GM21825 (cell line): Measurements from ENCODE around the gene FOXR1.

Source experiments
- ATAC-seq: cut with Tn5 transposase; IDR thresholded peaks from one replicate; pipeline ENCODE4 v1.9.1; 2021; ENCODE audit warnings: mild to moderate bottlenecking, moderate library complexity; ENCODE audit not compliant: unreplicated experiment

FOXR1 gene, protein sequence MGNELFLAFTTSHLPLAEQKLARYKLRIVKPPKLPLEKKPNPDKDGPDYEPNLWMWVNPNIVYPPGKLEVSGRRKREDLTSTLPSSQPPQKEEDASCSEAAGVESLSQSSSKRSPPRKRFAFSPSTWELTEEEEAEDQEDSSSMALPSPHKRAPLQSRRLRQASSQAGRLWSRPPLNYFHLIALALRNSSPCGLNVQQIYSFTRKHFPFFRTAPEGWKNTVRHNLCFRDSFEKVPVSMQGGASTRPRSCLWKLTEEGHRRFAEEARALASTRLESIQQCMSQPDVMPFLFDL

DNA sequence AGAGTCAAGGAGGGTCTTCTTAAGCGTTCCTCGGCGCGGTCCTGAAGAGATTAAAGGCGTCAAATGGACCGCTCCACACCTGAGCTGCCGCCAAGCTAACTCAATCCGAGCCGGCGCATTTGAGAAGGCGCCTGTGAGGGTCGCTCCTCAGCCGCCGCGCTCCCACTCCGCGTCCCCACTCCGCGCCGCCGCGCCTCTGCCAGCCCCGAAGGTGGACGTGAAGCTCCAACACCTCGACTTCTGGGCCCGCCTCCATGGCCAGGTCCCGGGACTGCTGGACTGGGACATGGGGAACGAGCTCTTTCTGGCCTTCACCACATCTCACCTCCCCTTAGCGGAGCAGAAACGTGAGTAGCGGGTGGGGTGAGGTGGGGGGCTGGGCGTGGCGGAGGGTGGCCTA, at the start of gene FOXR1:
TSS of gene FOXR1 (plus strand) at position 116 of the 400 bp plus-strand sequence. CDS start at position 287, 171 bp downstream.
- no peak for ATAC-seq

DNA sequence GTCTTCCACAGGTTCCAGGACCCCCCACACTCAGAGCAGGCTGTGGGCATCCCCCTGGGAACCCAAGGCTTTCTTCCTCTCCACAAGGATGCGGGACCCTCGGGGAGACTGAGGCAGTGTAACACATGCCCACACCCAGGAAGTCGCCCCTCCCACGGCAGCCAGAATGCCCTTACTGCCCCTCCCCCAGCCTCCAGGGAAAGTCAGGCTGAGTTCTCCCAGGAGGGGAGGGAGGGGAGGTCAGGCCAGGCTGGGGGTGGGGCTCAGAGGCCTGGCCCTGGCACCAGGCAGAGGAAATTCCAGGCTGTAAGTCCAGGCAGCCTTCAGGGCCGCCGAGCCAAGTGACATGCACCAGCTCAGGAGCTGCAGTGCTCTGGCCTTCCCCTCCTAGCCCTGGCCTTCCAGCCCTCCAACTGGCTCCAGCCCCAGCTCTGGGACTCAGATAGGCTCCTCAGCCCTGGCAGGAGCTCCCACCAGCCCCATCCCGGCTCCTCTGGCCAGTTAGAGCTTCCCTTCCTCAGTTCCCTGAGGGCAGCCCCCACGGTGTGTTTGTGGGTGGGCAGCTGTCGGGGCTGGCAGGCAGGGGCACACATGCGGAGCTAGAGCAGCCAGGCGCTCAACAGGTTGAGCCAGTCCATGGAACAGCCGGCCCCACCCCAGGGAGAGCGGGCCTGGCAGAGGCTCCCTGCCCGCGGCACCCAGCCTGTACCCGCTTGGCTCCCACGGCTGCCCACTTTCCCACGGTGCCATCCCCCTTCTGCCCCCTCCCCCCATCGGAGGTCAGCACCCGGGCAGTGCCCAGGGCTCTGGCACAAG, 49.4 kb upstream of the FOXR1 start:
- no peak for ATAC-seq

DNA sequence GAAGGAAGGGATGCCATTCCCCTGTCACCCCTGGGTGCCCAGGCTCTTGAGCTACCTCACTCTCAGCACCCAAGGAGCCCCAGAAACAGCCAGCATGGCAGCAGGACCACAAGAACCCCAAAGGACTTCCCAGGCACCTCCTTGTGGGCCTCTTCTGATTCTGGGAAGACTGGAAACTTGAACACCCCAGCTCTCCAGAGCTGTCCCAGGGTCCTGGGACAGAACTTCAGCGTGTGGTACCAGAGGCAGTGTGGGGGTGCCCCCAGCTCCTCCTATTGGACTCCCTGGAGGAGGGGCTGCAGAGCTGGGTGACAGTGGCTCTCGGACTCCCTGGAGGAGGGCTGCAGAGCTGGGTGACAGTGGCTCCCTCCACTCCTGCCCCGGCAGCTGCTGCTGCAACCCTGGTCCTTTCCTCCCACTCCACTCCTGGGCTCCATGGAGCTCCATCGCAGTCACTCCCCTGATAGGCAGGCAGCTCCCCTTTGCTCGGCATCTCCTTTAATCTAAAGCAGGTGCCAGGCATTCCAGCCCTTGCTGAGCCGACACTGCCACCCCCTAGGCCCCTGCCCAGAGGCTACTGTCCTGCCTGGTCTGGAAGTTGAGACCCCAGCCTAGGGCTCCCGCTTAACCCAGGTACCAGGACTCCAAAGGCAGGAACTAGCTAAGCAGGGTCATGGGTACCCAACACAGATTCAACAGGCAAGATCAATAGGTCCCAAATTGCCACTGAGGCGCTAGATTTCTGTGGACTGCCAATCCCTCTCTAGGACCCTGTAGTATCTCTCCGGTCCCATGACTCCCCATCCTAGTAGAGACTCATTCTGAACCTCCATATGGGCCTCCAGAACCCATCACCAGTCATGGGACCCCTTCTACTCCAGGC, 48.6 kb upstream of the FOXR1 start:
- ATAC-seq, result no peak

DNA sequence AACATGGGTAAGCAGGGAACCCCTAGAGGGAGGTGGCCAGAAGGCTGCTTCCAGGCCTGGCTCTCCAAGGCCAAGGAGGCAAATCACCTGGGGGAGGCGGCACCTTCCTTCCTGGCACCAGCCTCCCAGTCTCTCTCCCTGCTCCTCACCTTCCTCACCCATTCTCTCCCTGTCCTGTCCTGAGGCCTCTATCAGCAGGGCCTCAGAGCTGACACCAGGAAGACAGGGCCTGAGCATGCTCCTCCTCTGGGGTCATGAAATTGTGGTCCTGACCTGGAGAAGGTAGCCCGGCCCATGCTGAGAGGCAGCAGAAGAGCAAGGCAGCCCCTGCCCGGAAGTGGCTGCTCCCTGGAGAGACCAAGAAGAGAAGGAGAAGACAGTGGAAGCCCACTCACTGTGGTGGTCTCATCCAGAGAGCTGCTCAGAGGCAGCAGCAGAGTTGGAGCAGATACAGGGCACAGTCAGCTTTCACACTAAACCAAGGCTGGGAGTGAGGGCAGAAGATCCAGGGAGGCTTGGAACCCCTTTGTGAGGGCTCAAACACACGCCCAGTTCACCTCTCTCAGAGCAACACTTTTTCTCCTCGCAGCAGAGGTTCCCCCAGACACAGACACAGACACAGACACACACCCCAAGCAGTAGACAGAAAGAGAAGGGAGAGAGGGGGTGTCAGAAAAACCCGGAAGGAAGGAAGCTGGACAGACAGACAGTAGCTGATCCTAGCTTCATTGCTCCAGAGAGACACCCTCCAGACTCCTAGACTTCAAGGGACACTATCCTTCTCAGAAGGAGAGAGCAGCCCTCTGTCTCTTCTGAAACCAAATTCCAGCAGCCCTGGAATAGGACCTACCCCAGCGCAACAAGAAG, 47.6 kb upstream of the FOXR1 start:
- ATAC-seq, result no peak

DNA sequence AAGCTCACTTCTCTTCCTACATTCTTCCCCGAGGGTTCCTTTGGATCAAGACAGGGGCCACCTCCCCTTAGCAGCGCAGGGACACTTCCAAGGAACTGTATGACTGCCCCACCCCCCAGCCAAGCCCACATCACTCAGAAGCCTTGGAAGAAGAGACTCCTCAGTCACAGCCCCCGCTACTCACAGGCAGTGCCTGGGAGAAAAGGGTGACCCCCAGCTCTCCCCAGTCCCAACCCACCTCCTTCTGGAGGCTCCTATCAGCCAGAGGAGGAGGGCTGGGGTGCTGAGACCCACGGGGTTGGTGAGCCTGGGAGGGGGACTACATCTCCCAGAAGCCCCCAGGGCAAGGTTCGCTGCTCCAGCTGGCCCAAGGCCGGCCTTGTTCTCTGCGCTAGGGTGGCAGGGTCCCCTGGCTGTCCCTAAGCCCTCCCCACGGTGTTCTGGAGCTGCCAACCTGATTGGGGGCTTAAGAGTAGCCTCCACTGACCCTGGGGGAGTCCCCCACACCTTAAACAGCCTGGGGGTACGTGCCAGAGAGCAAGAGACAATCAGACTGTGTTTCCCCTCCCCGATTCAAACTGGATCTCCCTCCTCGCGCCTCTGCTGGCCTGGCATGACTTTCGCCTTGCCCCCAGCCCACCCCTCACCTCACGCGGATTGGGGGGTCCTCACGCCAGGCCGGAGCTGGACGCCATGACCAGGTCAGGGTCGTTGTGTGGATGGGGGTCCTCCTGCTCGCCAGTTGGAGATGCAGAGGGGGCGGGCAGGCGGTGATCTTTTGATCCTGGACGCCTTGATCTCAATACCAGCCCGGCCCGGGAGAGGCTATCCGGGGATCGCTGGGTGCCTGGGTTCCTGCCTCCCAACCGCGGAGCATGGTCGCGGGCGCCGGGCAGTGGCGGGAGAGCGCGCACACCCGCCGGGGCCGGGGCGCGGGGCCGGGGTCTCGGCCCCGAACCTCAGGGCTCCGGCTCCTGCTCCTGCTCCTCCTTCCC, 46.7 kb upstream of the FOXR1 start:
- ATAC-seq, result no peak

DNA sequence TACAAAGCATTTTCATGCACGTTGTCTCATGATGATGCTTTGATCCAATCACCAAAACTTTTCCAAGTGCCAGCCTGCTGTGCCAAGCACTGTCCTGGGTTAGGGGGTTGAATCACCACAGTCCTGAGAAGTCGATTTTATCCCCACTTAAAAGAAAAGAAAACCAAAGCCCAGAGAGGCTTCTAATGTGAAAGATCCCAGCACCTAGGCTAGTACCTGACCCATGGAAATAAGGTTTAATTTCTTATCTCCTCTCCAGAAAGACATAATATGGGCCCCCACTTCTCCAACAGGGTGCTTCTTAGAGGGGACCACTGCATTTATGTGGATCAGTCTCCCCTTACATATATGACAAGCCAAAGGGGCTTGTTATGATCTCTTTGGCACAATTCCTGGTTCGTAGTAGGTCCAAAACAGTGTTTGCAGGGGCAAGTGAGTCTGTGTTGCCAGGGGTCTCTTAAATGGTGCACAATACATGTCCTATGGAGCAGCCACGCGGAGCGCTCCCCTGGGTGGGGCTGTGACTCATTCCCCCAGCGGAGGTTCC, 43.9 kb upstream of the FOXR1 start:
- ATAC-seq, result no peak

DNA sequence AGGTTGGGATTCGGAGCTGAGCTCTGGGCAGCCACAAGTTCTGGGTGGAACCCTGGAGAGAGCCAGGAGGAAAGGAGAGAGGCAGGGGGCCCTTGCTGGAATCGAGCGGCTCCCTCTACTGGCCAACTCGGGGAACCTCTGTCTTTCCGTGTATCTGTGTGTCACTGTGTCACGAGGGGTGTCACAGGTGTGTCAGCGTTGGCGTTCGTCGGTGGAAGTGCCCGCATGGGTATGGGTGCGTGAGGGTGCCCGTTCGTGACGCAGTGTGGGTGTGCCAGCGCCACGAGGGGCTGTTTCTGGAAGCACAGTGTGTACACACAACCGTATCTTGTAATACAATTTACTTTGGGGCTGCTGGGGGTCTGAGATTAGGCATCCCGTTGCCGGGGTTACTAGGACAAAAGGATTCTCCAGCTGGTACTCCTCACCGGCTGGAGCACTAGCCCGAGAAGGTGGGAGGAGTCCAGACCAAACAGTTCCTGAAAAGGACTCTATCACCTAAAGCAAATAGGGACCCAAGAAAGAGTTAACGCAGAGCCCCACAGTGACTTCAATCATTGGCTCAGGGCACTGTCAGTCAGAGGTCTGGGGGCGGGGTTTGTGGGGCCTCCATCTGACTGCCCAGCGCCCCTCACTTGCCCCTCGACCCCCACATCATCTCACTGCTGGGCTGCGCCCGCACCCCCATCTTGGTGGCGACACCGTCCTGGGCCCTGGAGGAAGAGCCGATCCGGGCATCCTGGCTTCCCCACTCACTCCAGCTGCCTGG, 43.3 kb upstream of the FOXR1 start:
- ATAC-seq, result peak; percentile 38

DNA sequence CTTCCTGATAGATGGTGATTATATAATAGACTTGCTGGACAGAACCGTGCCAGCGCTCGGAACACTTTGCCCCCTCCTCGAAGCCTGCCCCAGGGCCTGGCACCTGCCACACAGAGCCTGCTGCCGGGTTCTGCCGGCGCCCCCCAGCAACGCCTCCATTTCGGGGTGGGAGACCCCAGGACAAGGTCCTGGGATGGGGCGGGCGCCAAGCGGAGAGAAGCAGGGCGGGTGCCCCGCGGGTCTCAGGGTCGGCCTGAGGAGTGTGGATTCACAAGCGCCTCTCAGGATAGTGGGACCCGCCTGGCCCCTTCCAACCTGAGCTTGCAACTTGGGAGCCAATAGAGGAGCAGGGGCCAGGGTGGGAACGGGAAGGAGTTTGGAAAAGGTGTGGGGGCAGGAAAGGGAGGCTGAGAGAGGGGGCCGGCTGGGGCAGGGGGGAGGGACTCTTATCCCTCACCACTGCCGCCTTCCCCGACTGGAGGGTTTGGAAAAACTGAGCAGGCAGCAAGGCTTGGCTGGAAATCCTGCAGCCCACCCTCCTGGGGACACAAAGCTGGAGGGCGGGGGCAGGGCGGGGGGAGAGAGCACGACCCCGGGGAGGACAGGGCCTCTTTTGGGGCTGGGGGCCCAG, 42.6 kb upstream of the FOXR1 start:
- no peak for ATAC-seq

DNA sequence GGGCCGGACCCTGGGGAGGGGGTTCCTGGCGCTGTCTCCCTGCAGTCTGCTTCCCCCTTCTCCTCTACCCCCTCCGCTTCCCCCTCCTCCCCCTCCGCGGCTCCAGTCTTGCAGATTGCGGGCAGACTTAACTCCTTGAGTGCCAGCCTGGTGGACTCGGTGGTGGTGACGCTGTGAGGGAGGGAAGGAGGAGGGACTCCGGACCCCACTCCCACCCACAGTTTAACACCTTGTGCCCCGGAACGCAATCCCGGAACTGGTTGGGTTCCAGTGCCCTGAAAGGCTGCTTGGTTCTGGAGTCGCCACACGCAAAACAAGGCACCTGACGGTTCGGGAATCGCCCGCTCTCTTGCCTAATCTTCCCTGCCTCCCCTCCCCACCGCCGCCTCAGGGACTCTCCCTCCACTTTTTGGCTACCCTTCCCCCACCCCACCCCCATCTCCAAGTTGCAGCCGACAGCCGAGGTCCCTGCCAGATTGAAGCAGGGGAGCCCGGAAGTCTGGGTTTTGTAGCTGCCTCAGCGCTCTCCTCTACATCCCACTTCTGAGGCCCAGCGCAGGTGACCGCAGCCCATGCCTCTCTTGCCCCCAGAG, 42.0 kb upstream of the FOXR1 start:
- no peak for ATAC-seq

DNA sequence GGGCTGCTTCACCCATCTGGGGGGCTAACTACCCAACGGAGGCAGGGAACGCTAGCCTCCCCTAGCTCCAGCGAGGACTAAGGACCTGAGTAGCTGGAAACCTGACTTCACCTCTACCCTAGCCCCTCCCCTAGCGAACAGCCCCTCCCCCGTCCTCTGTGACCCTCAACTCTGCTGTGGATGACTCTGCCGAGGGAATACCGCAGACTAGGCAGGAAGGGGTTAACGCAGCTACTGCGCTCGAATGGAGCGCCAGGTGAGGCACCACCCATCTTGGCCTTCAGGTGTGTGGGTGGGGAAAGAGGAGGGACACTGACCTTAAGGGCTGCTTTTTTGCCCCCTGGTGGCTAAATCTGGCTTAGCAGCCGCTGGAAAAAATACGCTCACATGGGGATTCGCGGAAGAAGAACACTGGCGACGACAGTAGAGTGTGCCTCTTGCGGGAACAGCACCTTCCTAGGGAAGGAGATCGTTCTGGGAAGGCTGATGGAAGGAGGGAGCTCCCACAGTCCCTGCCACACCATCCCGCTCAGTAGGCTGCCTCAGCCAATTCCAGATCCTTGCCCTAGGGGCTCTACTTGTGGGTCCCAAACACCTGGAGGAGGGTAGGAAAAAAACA, 41.4 kb upstream of the FOXR1 start:
- no peak for ATAC-seq

DNA sequence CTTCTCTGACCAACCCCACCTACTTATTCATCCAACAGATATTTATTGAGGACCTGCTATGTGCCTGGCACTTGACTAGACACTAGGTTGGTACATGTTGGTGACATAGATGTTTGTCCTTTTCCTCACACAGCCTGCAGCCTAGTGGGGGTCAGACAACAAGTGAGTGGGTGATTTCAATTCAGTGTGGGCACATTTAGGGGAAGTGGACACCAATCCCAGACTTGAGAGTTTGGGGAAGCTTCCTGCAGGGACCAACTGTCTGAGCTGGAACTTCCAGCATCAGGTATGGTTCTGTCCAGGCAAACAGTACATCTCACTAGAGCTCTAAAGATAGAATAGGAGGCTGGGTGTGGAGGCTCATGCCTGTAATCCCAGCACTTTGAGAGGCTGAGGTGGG, 40.0 kb upstream of the FOXR1 start:
- no peak for ATAC-seq

DNA sequence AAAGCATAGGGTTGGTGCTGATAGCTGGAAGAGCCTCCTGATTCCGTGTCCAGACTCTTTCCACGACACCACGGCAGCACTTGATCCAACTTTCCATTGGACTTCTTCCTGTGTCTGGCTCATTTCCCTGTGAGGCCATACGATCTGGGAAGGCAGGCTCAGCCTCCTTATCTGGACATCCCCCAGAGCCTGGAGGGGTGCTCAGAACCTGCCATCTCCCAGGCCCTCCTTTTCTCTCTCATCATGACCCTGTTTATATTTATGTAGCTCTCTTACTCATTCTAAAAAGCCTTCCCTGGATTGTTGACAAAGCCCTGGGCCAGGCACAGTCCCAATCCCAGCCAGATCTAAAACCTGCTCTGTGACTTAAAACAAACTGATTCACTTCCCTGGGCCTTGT, 38.1 kb upstream of the FOXR1 start:
- no peak for ATAC-seq

DNA sequence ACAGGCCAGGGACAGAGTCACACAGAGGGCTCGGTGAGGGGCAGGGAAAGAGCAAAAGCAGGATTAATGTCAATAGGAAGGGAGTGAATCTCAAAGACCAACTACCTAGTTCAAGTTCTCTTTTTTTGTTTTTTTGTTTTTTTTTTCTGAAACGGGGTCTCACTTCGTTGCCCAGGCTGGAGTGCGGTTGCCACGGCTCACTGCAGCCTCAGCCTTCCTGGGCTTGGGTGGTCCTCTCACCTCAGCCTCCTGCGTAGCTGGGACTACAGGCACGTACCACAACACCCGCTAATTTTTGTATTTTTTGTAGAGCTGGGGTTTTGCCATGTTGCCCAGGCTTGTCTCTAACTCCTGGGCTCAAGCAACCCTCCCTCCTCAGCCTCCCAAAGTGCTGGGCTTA, 36.2 kb upstream of the FOXR1 start:
- no peak for ATAC-seq

DNA sequence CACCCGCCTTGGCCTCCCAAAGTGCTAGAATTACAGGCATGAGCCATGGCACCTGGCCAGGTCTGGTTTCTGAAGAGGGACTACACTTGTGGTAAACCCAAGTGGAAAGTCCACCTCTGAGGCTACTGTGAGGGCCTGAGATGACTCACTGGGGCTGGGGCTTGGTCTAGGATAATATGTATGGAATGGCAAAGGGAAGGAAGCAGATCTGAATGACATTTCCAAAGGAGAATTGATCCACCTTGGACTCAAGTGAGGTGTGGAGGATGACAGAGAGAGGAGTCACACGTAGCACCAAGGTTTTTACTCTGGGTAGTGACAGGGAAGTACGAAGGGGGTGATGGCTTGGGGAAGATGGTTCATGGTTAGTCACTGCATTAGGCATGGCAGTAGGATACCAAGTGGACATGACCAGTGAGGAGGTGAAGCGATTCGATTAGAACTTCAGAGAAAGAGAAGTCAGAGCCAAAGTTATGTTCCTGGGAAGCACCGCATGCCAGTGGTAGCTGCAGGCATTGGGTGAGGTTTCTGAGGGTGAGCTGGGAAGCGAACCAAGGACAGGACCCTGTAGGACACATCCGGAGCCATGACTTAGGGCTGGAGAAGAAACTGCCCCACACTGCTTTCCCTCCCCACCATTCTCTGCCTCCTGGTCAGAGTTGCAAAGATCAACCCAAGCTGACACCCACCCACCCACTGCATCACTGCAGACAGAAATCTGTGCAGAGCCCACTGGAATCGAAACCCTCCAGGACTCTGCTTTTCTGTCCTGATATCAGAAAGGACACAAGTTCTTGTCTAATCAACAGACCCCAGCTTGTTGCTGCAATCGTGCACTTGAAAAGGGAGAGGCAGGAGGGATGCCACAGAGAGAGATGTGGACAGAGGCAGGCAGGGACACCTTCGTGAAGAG, 32.8 kb upstream of the FOXR1 start:
- no peak for ATAC-seq

DNA sequence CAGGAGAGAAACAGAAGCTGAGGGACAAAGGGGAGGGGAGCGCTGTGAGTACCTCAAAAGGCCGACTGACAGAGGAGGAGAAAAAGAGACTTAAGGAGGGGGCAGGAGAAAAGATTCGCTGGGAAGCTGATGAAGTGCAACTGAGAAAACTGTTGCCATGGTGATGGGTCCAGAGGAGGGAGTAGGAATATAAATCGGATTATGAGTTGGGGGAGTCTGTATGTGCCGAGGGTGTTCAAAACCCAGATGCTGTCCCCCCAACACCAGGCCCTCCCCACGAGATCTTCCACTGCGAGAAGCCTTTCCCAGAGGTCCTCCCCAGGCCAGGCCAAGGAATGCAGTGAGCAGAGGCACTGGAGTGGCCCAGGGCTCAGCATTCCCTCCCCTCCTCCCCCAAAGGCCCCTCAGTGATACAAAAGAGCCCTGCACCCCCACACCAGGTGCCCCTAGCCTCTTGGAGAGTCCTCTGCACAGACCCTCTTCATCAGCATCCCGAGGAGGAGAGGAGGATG, 32.1 kb upstream of the FOXR1 start:
- no peak for ATAC-seq
